Lower lobe of right lung (tissue), 2 donors: ENCODE results near the gene GCH1. TPM values are rescaled to one million over a fixed set of nuclear protein-coding genes. Genes with fewer than 3 reads are reported as not detected.

Source experiments
- ATAC-seq, 2 donors: fragments of 200-7000 bp; cut with Tn5 transposase; one replicate each; pipeline ENCODE4 v1.9.1; 2020 to 2022; ENCODE audit warnings: mild to moderate bottlenecking in 2 of 2, moderate library complexity in 2 of 2
- DNase-seq: peaks from one replicate; pipeline ENCODE4 v3.0.0-alpha.2; 2020
- H3K27ac ChIP-seq: fragments of 200-600 bp; one replicate; pipeline ENCODE4 v1.8.0; 2022
- H3K27me3 ChIP-seq: fragments of 200-600 bp; one replicate; pipeline ENCODE4 v1.8.0; 2022; ENCODE audit warnings: low read depth
- H3K36me3 ChIP-seq: fragments of 200-600 bp; one replicate; pipeline ENCODE4 v1.8.0; 2022; ENCODE audit warnings: mild to moderate bottlenecking
- H3K4me1 ChIP-seq: fragments of 200-600 bp; one replicate; pipeline ENCODE4 v1.8.0; 2022
- H3K4me3 ChIP-seq: fragments of 200-600 bp; one replicate; pipeline ENCODE4 v1.8.0; 2022; ENCODE audit warnings: mild to moderate bottlenecking
- H3K9me3 ChIP-seq: fragments of 200-600 bp; one replicate; pipeline ENCODE4 v1.8.0; 2022
- CTCF ChIP-seq: fragments of 200-600 bp; IDR thresholded peaks from one replicate; pipeline ENCODE4 v1.8.0; 2022; ENCODE audit warnings: antibody characterized with exemption, mild to moderate bottlenecking
- intact Hi-C: fragments of 100-400 bp; cut with DNase I; formaldehyde crosslinking; loops from one replicate; pipeline ENCODE4 v1.11.0; 2022
- long read RNA-seq: library from polyadenylated mRNA; unstranded; transcript quantifications from one replicate; pipeline ENCODE4 v2.0.0, GENCODE V29; 2021
- total RNA-seq: library from RNA; stranded (reverse); fragmentation: NEBNext Ultra II Directional; extraction: Animal tissue kit (Norgen Biotek cat#: 25700); gene quantifications from one replicate; pipeline ENCODE4 v1.2.1, GENCODE V29; 2021
- donor health status: DM: no; HTN: yes; CAD: no; lungs with severe emphysema.

Gene GCH1
- total RNA-seq: 12.7 TPM
- long read RNA-seq, transcript GCH1-207 (6 exons, 2,923 nt): major isoform, 10 of 14 reads
- long read RNA-seq, partial matches to known transcripts: 1 of 14 reads
- long read RNA-seq, other reads (novel, unspliced or antisense): 2 of 14 reads

GRCh38 chr14:54902521-54903420 lies at the start of gene GCH1:
Gene GCH1 (minus strand): TSS chr14:54902826. CDS start chr14:54902663, 163 bp downstream.
- H3K36me3 ChIP-seq: no peaks in the 10 kb centered on the region
- peak; percentile 95 to 98 for ATAC-seq
- H3K27me3 ChIP-seq: no peaks in the 10 kb centered on the region
- intact Hi-C loops: no loop called here
- H3K4me3 ChIP-seq: peak within 1 kb of the TSS; percentile 94
- H3K27ac ChIP-seq: peak within 1 kb of the TSS; percentile 90
- H3K4me1 ChIP-seq: peaks cover 22% of the 10 kb centered on the region
- peak; percentile 47 for TF ChIP-seq CTCF
- H3K9me3 ChIP-seq: no peaks in the 10 kb centered on the region
- DNase-seq: peak; percentile 83

- H3K9me3 ChIP-seq: no peaks in the 10 kb centered on the region
- H3K4me1 ChIP-seq: no peaks in the 10 kb centered on the region
- no peak for ATAC-seq
Measured at GRCh38 chr14:54947230-54947629, 44.6 kb upstream of the GCH1 start.

GRCh38 chr14:54946500-54946899 lies 43.9 kb upstream of the GCH1 start:
- H3K27me3 ChIP-seq: no peaks in the 10 kb centered on the region

More at GRCh38 chr14:54947230-54947629, 44.6 kb upstream of the GCH1 start:
- Histone ChIP-seq H3K4me3 (no peak overlapping the region), H3K27ac (no peak overlapping the region), H3K27me3 (no peaks in the 10 kb centered on the region), H3K36me3 (no peaks in the 10 kb centered on the region)
- no peak for DNase-seq
- intact Hi-C loops: no loop called here
- TF ChIP-seq CTCF: no peak

GRCh38 chr14:54944737-54945391 lies 42.2 kb upstream of the GCH1 start:
- no peaks in the 10 kb centered on the region for H3K4me1 ChIP-seq
- ATAC-seq: no peak
- TF ChIP-seq CTCF: no peak
- H3K4me3 ChIP-seq: no peak overlapping the region
- no peak overlapping the region for H3K27ac ChIP-seq
- H3K9me3 ChIP-seq: no peaks in the 10 kb centered on the region
- H3K27me3 ChIP-seq: no peaks in the 10 kb centered on the region
- no peaks in the 10 kb centered on the region for H3K36me3 ChIP-seq
- DNase-seq: no peak
- intact Hi-C loops: no loop called here

More at GRCh38 chr14:54946500-54946899, 43.9 kb upstream of the GCH1 start:
- no peak for ATAC-seq
- H3K9me3 ChIP-seq: no peaks in the 10 kb centered on the region
- no peak for TF ChIP-seq CTCF
- H3K4me1 ChIP-seq: no peaks in the 10 kb centered on the region
- intact Hi-C loops: no loop called here
- H3K27ac ChIP-seq: no peak overlapping the region
- no peak overlapping the region for H3K4me3 ChIP-seq
- H3K36me3 ChIP-seq: no peaks in the 10 kb centered on the region
- no peak for DNase-seq

- no peak overlapping the region for H3K27ac ChIP-seq
Measured at GRCh38 chr14:54942913-54943312, 40.3 kb upstream of the GCH1 start.

More at GRCh38 chr14:54942913-54943312, 40.3 kb upstream of the GCH1 start:
- no peak for TF ChIP-seq CTCF
- Histone ChIP-seq H3K36me3 (no peaks in the 10 kb centered on the region), H3K9me3 (no peaks in the 10 kb centered on the region), H3K4me3 (no peak overlapping the region), H3K4me1 (no peaks in the 10 kb centered on the region), H3K27me3 (no peaks in the 10 kb centered on the region)
- intact Hi-C loops: no loop called here
- ATAC-seq (no peak), DNase-seq (no peak)
